ENCODE results near the gene TPST2. TPM values are rescaled to one million over a fixed set of nuclear protein-coding genes. Genes with fewer than 3 reads are reported as not detected.

TPST2 gene
- total RNA-seq, 1 experiment from 2014 or later = 7.0 TPM

- intact Hi-C loops (cut with micrococcal nuclease) = no loop called here
- TF ChIP-seq CTCF (IDR thresholded peaks at IDR 0.05; ENCODE audit: unreplicated experiment) = no peak
These were observed 16.7 kb upstream of the TPST2 start for GRCh38 chr22:26606611-26607010.

GRCh38 chr22:26604368-26604767 lies 14.4 kb upstream of the TPST2 start:
- no TSS peak for BruUV-seq (replicated peaks)
- Mint-ChIP-seq H3K36me3 (ENCODE audit: insufficient read depth, unreplicated experiment) (no peaks in the 10 kb centered on the region), H3K4me3 (ENCODE audit: unreplicated experiment) (no peak overlapping the region), H3K27me3 (ENCODE audit: insufficient read depth, unreplicated experiment) (peaks cover 22% of the 10 kb centered on the region), H3K4me1 (ENCODE audit: insufficient read depth, unreplicated experiment) (no peaks in the 10 kb centered on the region), H3K27ac (ENCODE audit: low read depth, unreplicated experiment) (no peak overlapping the region), H3K9me3 (ENCODE audit: unreplicated experiment) (no peaks in the 10 kb centered on the region)
- ChIA-PET CTCF (interaction anchor here (0.6 kb wide), 1 partner anchor 879 kb away, joined by 3 read pairs; no protein-coding TSS in a partner anchor), POLR2A (interaction anchor here (0.6 kb wide), 1 partner anchor 71 kb away, joined by 3 read pairs; no protein-coding TSS in a partner anchor)
- DNase-seq (ENCODE audit: unreplicated experiment) = no peak
- intact Hi-C loops (cut with micrococcal nuclease) = no loop called here
- TF ChIP-seq CTCF (IDR thresholded peaks at IDR 0.05; ENCODE audit: unreplicated experiment) = no peak

More at GRCh38 chr22:26606611-26607010, 16.7 kb upstream of the TPST2 start:
- ChIA-PET POLR2A (no interaction called here), CTCF (interaction anchor here (0.7 to 1.0 kb wide), 2 partner anchors 38 to 210 kb away, joined by 3 to 5 read pairs; no protein-coding TSS in a partner anchor)
- Mint-ChIP-seq H3K27me3 (ENCODE audit: insufficient read depth, unreplicated experiment) (peaks cover 11% of the 10 kb centered on the region), H3K4me3 (ENCODE audit: unreplicated experiment) (no peak overlapping the region), H3K9me3 (ENCODE audit: unreplicated experiment) (no peaks in the 10 kb centered on the region), H3K4me1 (ENCODE audit: insufficient read depth, unreplicated experiment) (no peaks in the 10 kb centered on the region), H3K36me3 (ENCODE audit: insufficient read depth, unreplicated experiment) (no peaks in the 10 kb centered on the region), H3K27ac (ENCODE audit: low read depth, unreplicated experiment) (no peak overlapping the region)
- BruUV-seq (replicated peaks) = no TSS peak
- peak; percentile 15 for DNase-seq (ENCODE audit: unreplicated experiment)

GRCh38 chr22:26602127-26602526 lies 12.2 kb upstream of the TPST2 start:
- TF ChIP-seq CTCF (IDR thresholded peaks at IDR 0.05; ENCODE audit: unreplicated experiment) = no peak
- no TSS peak for BruUV-seq (replicated peaks)
- CTCF ChIA-PET = interaction anchor here (0.7 kb wide), 1 partner anchor 117 kb away, joined by 3 read pairs; no protein-coding TSS in a partner anchor
- intact Hi-C loops (cut with micrococcal nuclease) = no loop called here
- no peak for DNase-seq (ENCODE audit: unreplicated experiment)
- H3K36me3 Mint-ChIP-seq (ENCODE audit: insufficient read depth, unreplicated experiment) = no peaks in the 10 kb centered on the region
- H3K4me3 Mint-ChIP-seq (ENCODE audit: unreplicated experiment) = no peak overlapping the region
- POLR2A ChIA-PET = interaction anchor here (0.8 kb wide), 1 partner anchor 10 kb away, joined by 3 read pairs; no protein-coding TSS in a partner anchor
- no peaks in the 10 kb centered on the region for H3K9me3 Mint-ChIP-seq (ENCODE audit: unreplicated experiment)
- no peaks in the 10 kb centered on the region for H3K4me1 Mint-ChIP-seq (ENCODE audit: insufficient read depth, unreplicated experiment)
- no peak overlapping the region for H3K27ac Mint-ChIP-seq (ENCODE audit: low read depth, unreplicated experiment)
- H3K27me3 Mint-ChIP-seq (ENCODE audit: insufficient read depth, unreplicated experiment) = peaks cover 33% of the 10 kb centered on the region

- no TSS peak for BruUV-seq (replicated peaks)
- ChIA-PET CTCF (interaction anchor here (0.6 kb wide), 1 partner anchor 339 kb away, joined by 3 read pairs; no protein-coding TSS in a partner anchor), POLR2A (interaction anchor here (0.8 kb wide), 1 partner anchor 9 kb away, joined by 3 read pairs; no protein-coding TSS in a partner anchor)
- no peak for TF ChIP-seq CTCF (IDR thresholded peaks at IDR 0.05; ENCODE audit: unreplicated experiment)
- no peak overlapping the region for H3K27ac Mint-ChIP-seq (ENCODE audit: low read depth, unreplicated experiment)
- H3K36me3 Mint-ChIP-seq (ENCODE audit: insufficient read depth, unreplicated experiment) = no peaks in the 10 kb centered on the region
- peaks cover 37% of the 10 kb centered on the region for H3K27me3 Mint-ChIP-seq (ENCODE audit: insufficient read depth, unreplicated experiment)
- intact Hi-C loops (cut with micrococcal nuclease) = no loop called here
- H3K4me3 Mint-ChIP-seq (ENCODE audit: unreplicated experiment) = no peak overlapping the region
- H3K4me1 Mint-ChIP-seq (ENCODE audit: insufficient read depth, unreplicated experiment) = no peaks in the 10 kb centered on the region
- no peaks in the 10 kb centered on the region for H3K9me3 Mint-ChIP-seq (ENCODE audit: unreplicated experiment)
- no peak for DNase-seq (ENCODE audit: unreplicated experiment)
These were observed 11.8 kb upstream of the TPST2 start for GRCh38 chr22:26601726-26602125.
